DMS 273 (cell line): ENCODE results near the gene SEPSECS.

Experiments used
- DNase-seq: peaks from one replicate; lab custom pipeline; 2025; ENCODE audit not compliant: unreplicated experiment; lab: John Stamatoyannopoulos, UW

The SEPSECS gene

DNA sequence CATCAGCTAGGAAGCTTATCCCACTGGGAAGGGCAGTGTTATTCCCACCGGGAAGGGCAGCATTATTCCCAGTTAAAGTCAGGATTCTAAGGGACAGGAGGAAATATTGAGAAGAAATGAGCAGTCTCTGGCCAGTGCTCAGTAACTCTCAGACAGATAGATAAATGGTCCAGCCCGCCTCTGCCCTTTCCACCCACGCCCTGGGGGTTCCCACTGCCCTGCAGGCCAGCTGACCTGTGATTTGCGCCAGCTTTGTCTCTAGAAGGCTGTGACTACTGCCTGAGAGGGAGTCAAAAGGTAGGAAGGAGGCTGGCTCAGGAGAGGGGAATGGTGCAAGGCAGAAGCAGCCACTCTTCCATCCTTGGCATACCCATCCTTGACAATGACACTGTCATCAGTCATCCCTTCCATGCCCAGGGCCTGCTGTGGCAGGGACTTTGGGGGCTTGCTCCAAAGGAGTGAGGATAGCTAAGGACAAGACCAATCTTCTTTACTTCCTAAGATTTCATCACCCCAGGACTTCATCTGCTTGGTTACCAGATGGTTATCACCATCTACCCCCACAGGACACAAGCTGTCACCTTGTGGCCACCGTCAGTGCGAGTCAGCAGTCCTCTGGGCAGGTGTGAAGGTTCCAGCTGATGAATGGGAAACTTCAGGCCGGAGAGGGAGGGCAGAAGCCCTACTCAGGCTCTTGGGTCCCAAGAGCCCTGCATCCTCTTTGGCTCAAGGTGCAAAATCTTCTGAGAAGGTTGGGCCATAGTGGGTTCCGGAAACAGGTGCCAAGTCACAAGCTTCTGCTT lies 49.5 kb downstream of the SEPSECS start:
- no peak for DNase-seq

DNA sequence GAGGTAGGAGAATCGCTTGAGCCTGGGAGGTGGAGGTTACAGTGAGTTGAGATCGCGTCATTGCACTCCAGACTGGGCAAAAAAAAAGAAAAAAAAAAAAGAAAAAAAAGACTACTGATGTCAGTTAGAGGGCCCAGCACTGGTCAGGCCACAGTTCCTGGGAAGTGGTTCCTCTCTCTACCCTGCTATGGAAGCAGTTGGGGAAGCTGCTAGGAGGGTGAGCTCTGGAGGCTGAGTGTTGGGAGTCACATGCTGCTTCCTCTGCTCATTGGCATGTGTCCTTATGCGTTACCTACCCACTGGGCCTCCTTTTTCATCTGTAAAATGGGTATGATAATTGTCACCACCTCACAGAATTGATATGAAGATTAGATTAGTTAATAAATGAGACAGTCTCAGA lies 50.7 kb downstream of the SEPSECS start:
- no peak for DNase-seq

DNA sequence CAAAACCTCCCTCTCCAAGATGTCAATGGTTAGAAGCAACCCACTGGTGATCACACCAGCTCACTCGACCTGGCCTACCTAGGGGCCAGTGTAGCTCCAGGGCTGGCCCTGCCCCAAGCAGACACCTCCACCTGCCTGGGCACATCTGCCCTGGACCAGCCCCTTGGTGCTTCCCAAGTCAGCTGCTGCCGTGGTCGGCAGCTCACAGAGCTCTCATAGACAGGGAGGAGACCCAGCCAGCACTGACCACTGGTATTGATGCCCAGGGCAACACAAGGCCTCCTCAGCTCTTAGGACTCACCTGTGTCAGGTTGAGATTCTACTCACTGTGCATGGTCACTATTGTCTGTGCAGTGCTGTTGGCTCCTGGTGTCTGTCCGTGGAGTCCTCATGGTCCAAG lies 51.7 kb downstream of the SEPSECS start:
- no peak for DNase-seq

GRCh38 chr4:25107827-25108516 lies 52.3 kb downstream of the SEPSECS start:
- DNase-seq, result peak; percentile 60

DNA sequence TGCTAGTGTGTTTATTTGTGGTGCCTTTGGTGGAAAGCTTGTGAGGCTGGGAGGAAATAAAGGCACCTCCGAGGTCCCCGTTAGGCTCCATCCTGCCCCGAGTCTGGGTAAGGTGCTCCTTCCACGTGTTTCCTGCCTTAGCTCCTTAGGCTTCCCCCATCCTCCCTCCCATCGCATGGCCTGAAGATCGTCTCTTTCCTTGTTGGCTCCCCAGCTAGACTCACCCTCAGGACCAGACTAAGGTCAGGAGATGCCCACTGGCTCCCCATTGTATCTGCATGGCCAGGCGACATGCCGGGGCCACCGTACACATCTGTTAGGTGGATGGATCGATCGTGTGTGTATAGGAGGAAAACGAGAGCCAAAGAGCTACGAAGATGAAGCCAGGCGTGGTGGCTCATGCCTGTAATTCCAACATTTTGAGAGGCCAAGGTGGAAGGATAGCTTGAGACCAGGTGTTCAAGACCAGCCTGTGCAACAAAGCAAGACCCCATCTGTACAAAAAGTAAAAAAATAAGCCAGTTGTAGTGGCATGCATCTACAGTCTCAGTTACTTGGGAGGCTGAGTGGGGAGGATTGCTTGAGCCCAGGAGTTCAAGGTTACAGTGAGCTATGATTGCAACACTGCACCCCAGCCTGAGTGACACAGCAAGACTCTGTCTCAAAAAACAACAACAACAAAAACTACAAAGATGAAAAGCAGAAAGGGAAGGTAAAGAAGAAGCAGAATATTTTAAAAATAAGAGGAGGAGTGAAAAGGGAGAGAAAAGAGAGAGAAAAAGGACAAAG lies 53.7 kb downstream of the SEPSECS start:
- DNase-seq, result no peak

- DNase-seq, result no peak
Observed at GRCh38 chr4:25104591-25104990, 55.7 kb downstream of the SEPSECS start.

DNA sequence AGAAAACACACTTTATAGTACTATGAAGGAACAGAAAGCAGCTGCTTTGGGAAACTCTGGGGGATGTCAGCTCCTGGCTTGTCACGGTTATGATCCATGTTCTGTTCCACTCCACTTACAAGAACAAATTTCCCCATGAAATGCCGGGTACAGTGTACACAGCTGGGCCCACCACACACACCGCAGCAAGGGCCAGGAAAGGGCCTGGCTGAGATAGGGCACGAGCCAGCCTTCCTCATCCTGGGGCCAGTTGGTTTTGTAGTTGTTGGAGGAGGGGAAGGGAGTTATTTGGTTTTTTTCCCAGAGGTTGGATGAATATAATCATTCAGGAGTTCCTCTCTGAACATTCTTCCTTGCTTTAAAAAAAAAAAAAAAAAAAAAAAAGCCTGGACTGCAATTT lies 56.8 kb downstream of the SEPSECS start:
- DNase-seq, result no peak

DNA sequence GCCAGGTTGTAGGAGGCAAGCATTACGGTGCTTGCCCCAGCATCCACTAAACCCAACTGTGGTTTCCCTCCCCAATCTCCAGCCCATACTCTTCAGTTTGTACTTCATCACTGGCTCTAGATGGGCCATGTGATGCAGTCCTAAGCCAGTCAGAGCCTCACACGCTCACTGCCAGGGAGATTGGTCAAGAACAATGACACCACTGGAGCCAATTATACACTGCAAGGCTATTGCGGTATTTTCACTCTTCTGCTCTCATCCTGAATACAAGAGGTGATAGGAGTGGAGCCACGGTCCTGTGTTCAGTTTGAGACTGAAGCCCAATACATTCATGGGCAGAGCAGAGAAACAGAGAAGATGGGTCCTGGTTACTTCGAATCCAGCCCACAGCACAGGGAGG lies 58.4 kb downstream of the SEPSECS start:
- DNase-seq, result no peak

DNA sequence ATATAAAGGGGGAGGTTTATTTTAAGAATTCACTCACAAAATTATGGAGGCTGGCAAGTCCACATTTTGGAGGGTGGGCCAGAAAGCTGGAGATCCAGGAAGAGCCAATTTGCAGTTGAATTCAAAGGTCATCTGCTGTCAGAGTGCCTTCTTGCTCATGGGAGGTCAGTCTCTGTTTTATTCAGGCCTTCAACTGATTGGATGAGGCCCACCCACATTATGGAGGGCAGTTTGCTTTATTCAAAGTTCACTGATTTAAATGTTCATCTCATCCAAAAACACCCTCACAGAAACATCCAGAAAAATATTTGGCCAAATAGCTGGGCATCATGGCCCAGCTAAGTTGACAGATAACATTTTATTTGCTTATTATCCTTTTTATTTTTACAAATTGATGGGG lies 59.5 kb downstream of the SEPSECS start:
- DNase-seq, result no peak

GRCh38 chr4:25100021-25100555 lies 60.2 kb downstream of the SEPSECS start:
- DNase-seq, result peak; percentile 51

GRCh38 chr4:25098964-25099891 lies 61.0 kb downstream of the SEPSECS start:
- DNase-seq, result peak; percentile 85

GRCh38 chr4:25096981-25097443 lies 63.2 kb downstream of the SEPSECS start:
- no peak for DNase-seq

DNA sequence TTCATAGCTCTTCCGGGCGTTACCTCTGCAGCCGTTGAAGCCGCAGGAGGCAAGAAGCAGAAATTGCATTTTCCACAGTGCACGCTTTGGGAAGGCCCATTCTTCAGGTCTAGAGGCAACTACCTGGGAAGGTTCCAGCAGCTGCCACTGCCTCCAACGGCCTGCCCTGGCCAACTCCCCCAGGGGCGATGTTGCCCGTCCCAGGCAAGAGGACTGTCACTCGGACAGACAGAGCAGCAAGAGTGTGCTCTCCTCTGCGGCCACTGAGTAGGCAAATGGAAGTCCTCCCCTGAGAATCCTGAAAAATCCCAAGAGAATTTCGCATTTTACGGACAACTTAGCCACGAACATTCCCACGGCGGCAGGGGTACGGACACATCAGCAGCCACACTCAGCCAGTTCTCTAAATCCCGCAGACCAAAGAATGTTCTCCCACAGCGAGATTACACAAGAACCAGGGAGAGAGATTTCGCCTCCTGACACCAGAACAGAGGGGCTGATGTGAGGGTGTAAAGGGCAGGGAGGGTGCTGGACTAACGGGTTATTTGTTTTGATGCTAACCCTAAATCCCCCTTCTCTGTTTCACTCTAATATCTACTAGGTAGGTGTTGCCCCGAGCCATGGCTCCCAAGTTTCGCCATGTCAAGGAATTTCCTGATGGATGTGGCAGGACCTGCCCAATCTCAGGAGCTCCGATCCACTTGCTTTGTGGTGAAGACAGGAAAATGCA lies 63.8 kb downstream of the SEPSECS start:
- no peak for DNase-seq

- DNase-seq, result peak; percentile 87
Observed at GRCh38 chr4:25095837-25096236, 64.4 kb downstream of the SEPSECS start.

GRCh38 chr4:25092139-25092538 lies 68.1 kb downstream of the SEPSECS start:
- DNase-seq, result peak; percentile 16

- DNase-seq, result no peak
Observed at GRCh38 chr4:25090516-25090915, 69.7 kb downstream of the SEPSECS start.

- no peak for DNase-seq
Observed at GRCh38 chr4:25089051-25089763, 71.0 kb downstream of the SEPSECS start.

DNA sequence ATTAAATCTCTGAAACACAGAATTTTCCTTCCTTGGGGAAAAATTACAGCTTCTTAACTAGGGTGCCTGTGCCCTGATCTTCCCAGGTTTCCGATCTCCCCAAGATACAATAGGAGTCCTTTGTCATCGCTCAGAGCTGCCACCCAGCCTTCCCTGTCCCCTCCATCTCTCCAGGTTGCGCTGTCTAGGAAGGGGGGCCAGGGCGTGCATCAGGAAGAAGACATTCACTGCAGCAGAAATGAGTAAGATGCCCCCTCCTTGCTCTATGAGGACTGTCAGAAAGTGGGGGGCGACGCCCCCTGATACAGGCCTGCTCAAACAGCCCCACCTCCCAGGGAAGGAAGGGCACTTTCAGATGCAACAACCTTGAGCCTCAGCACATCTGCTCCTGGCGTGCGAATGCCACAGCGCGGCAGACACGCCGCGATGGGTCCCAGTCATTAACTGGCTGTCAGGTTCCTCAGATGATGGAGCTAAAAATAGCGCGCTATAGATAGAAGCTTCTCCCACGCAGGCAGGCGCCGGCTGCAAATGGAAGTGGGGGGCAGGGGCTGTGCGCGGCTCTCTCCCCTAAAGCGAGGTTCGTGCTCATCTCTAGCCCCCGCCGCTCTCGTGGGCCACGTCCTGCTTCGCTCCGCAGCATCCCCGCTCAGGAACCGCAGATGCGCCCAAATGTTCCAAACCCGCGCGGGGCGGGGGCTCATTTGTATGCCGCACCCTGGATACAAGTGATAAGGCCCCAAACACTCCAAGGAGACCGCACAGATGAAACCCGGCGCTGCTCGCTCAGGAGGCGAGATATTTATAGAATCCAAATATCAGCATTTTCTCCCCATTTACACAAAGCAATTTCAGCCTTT lies 71.9 kb downstream of the SEPSECS start:
- no peak for DNase-seq
